DND-41 (cell line): ENCODE results near the gene PRAMEF8.
"Not testable (repeated sequence)": the region's sequence is repeated elsewhere in the genome, so short reads cannot be mapped to it uniquely, and the experiment has no call there.

ENCODE experiments used
- ATAC-seq: fragments of 200-7000 bp; cut with Tn5 transposase; 3 replicates; pipeline ENCODE4 v1.9.1; 2021; ENCODE audit warnings: low read depth; ENCODE audit not compliant: insufficient read depth
- DNase-seq: peaks from one replicate; pipeline ENCODE4 v3.0.0-alpha.2; 2020
- H2AFZ ChIP-seq: 2 replicates; pipeline ENCODE4 v1.6.0; 2012; ENCODE audit warnings: low read depth, low read length
- H3K27ac ChIP-seq: 2 replicates; pipeline ENCODE4 v1.5.1; 2012; ENCODE audit warnings: low read length, inconsistent platforms
- H3K27me3 ChIP-seq: fragments of 200-600 bp; sonication (generic); 2 replicates; pipeline ENCODE4 v1.6.0; 2012; ENCODE audit warnings: low read length, mild to moderate bottlenecking, inconsistent platforms; ENCODE audit not compliant: insufficient read depth, poor library complexity
- H3K36me3 ChIP-seq: 2 replicates; pipeline ENCODE4 v1.5.1; 2012; ENCODE audit warnings: low read length, inconsistent platforms; ENCODE audit not compliant: insufficient read depth
- H3K4me1 ChIP-seq: 2 replicates; pipeline ENCODE4 v1.5.1; 2012; ENCODE audit warnings: mild to moderate bottlenecking, low read length; ENCODE audit not compliant: insufficient read depth
- H3K4me2 ChIP-seq: 2 replicates; pipeline ENCODE4 v1.6.0; 2012; ENCODE audit warnings: mild to moderate bottlenecking, moderate library complexity, low read length, inconsistent platforms; ENCODE audit not compliant: insufficient read depth
- H3K4me3 ChIP-seq, 2 experiments: fragments of 200-600 bp in 1 of 2; shearing (Covaris generic) in 1 of 2; 2 replicates each; pipeline ENCODE4 v1.5.1; 2012 to 2016; ENCODE audit warnings: inconsistent platforms in 2 of 2, low read length in 2 of 2, mild to moderate bottlenecking in 2 of 2, low read depth in 1 of 2, moderate library complexity in 1 of 2
- H3K79me2 ChIP-seq: 2 replicates; pipeline ENCODE4 v1.6.0; 2012; ENCODE audit warnings: low read length, inconsistent platforms; ENCODE audit not compliant: insufficient read depth
- H3K9ac ChIP-seq: 2 replicates; pipeline ENCODE4 v1.6.0; 2012; ENCODE audit warnings: low read depth, mild to moderate bottlenecking, inconsistent platforms, low read length, moderate library complexity
- H3K9me3 ChIP-seq: 2 replicates; pipeline ENCODE4 v1.5.1; 2012; ENCODE audit warnings: low read length, moderate library complexity, mild to moderate bottlenecking, inconsistent platforms; ENCODE audit not compliant: insufficient read depth, severe bottlenecking
- H4K20me1 ChIP-seq: 2 replicates; pipeline ENCODE4 v1.6.0; 2012; ENCODE audit warnings: low read length; ENCODE audit not compliant: insufficient read depth

Gene PRAMEF8

DNA sequence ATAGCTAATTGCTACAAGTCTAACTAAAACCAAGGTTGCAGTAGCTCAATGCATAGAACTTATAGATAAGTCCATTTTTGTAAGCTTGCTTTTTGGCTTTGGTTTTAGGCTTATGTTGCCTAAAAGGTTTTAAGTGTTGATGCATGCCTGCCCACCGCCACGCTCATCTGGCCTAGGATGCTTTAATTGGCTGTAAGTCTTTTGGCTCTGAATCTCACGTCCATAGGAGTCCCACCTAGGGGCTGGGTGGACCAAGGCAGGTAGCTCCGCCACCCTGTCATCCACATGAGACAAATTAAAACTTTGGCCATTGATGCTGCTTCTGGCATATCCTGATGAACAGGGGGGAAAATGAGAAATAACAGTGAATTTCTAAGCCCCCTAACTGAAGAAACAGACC lies 47.4 kb downstream of the PRAMEF8 start:
- H3K4me3 ChIP-seq, H3K4me2 ChIP-seq, H3K27ac ChIP-seq, H3K9me3 ChIP-seq, H3K9ac ChIP-seq, H4K20me1 ChIP-seq, H2AFZ ChIP-seq, H3K36me3 ChIP-seq, DNase-seq, H3K4me1 ChIP-seq, ATAC-seq, H3K79me2 ChIP-seq, H3K27me3 ChIP-seq: not testable (repeated sequence)

- H4K20me1 ChIP-seq, H3K9ac ChIP-seq, H3K27me3 ChIP-seq, ATAC-seq, H2AFZ ChIP-seq, H3K79me2 ChIP-seq, H3K36me3 ChIP-seq, H3K4me3 ChIP-seq, H3K4me1 ChIP-seq, DNase-seq, H3K4me2 ChIP-seq, H3K27ac ChIP-seq, H3K9me3 ChIP-seq: not testable (repeated sequence)
Measured at GRCh38 chr1:13234057-13234456, 50.9 kb downstream of the PRAMEF8 start.

GRCh38 chr1:13232056-13232455 lies 52.9 kb downstream of the PRAMEF8 start:
- not testable (repeated sequence) for H3K4me3 ChIP-seq, ATAC-seq, H3K4me2 ChIP-seq, H3K4me1 ChIP-seq, H3K79me2 ChIP-seq, H3K9ac ChIP-seq, H2AFZ ChIP-seq, H3K27me3 ChIP-seq, H3K9me3 ChIP-seq, DNase-seq, H3K36me3 ChIP-seq, H4K20me1 ChIP-seq, H3K27ac ChIP-seq
